HG03457 (cell line): ENCODE data around the gene PHB1.
"Not testable (repeated sequence)": the region's sequence is repeated elsewhere in the genome, so short reads cannot be mapped to it uniquely, and the experiment has no call there.

Experiments
- ATAC-seq: cut with Tn5 transposase; IDR thresholded peaks from one replicate; pipeline ENCODE4 v1.9.1; 2021; ENCODE audit warnings: moderate number of reproducible peaks; ENCODE audit not compliant: unreplicated experiment

Gene PHB1

DNA sequence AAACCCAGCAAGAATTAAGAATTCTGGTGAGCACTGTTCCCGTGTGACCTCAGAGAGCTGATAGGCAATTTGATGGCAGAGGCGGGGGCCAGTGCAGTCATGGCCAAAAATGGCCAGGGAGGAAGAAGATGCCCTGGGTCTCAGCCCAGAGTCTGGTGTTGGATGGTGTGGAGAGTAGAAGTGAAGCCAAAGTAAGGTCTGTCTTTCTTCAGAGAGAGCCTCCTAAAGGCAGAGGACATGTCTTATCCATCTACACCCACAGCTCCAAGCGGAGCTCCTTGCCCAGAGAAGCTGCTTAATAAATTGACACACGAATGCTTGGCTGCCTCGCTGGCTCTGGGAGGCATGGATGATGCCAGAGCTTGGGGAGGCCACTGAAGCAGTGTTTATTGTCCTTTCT lies 32.9 kb downstream of the PHB1 start:
- ATAC-seq = no peak

DNA sequence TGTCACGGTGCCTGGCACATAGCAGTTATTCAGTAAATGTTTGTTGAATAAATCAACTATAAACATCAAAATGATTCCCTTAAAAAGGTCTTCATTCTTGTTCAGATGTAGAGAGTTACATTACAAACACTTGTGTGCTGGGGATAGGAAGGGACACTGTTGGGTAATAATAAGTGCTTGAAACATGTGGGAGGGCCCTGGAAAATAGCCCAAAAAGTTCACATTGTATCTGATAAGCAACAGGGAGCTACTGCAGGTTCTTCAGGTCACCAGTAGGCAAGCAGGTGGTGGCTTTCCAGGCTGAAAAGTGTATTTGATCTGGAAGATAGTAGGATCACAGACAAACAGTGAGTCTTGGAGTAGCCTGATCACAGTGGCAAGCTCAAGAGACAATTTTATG lies 33.6 kb downstream of the PHB1 start:
- ATAC-seq = no peak

DNA sequence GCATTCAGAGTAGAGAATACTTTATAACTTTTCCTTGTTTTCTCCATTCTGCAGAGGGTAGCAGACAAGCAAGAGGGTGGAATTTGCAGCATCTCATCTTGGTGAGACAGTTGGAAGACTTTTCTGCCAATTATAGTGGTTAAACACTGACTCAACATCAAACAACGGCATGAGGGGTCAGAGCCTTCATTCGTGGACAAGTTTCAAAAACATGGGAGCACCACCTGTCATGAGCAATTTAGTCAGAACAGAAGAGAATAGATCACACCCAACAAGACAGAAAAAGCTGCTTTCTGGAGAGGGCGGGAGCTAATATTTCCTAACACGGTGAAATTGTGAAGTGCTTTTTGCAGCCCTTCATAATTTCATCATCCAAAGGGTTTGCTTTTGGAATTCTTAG lies 34.8 kb downstream of the PHB1 start:
- no peak for ATAC-seq

DNA sequence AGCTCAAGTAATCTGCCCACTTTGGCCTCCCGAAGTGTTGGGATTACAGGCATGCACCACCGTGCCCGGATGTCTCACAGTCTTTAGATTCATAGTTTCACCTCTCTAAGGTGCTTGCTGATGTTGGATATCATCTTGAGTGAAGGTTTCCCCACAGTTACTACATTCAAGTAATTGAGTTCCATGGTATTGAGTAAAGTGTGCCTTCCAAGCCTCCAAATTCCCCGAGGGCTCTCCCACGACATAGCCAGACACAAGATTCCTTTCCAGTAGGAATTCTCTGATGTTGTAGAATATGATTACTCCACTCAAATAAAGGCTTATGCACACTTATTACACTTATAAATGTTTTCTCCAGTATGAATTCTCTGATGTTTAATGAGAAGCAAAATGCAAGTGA lies 36.4 kb downstream of the PHB1 start:
- no peak for ATAC-seq

DNA sequence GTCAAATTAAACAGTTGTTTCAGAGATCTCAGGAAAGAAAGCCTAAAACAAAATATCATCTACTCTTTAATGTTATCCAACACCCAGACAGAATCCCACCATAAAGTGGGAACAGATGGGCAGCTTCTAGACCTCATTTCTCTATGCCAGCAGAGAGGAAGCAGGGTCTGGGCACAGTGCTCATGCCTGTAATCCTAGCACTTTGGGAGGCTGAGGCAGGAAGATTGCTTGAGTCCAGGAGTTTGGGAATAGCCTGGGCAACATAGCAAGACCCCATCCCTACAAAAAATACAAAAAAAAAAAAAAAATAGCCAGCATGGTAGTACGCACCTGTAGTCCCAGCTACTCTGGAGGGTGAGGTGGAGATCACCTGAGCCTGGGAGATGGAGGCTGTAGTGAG lies 39.1 kb downstream of the PHB1 start:
- no peak for ATAC-seq

DNA sequence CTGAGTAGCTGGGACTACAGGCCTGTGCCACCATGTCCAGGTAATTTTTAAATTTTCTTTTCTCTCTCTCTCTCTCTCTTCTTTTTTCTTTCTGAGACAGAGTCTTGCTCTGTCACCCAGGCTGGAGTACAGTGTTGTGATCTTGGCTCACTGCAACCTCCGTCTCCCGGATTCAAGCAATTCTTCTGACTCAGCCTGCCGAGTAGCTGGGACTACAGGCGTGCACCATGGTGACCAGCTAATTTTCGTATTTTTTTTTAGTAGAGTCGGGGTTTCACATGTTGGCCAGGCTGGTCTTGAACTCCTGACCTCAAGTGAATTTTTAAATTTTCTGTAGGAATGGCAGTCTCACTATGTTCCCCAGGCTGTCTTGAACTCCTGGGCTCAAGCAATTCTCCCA lies 41.6 kb downstream of the PHB1 start:
- ATAC-seq = no peak

DNA sequence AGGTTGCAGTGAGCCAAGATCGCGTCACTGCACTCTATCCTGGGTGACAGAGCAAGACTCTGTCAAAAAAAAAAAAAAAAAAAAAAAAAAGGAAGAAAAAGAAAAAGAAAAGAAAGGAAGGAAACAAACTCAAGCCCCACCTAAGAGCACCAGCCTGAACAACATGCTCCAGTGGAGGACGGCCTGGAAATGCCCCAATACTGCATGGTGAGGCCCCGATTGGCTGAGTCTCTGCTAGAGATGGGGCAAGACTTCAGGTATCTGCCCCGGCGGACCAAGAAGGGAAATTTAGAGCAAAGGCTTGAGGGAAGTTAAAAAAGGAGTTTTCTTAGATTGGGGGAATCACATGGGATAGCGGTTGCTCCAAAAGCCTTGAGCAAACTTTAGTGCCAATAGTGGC lies 42.3 kb downstream of the PHB1 start:
- no peak for ATAC-seq

DNA sequence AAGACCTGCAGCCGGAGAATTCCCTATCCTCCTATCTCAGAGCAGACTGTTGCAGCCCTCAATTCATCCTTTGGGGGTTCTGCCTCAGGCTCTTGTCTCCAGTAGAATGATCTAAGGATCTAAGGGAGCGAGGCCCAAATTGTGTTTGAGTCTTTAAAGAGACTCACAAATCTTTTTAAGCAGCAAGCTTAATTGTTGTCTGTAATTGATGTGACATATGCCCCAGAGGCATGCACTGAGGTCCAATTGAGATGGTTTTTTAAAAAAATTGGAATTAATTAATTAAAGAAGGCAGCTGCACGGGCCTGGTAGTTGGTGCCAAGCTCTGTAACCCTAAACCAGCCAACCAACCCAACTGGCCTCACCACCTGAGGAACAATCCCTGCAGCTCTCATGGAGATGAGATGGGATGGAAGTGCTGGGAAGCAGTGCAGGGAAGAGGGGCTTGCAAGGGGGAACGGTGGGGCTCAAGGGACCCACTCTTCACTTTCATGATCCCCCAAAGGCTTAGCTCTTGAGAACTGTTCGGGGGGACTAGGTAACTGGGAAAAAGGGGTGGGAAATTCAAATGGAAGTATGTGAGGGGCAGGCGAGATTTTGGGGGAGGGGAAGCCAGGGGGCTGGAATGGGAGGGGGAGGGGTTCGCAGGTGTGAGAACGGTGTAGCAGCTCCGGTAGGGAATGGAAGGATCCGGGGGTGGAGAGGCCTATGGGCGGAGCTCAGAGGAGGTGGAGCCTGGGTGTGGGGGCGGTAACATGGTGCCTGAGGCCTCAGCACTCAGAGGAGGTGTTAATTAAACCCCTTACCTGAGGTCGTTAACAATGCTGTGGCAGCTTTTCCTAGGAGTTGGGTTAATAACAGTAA lies 43.5 kb downstream of the PHB1 start:
- ATAC-seq = no peak

DNA sequence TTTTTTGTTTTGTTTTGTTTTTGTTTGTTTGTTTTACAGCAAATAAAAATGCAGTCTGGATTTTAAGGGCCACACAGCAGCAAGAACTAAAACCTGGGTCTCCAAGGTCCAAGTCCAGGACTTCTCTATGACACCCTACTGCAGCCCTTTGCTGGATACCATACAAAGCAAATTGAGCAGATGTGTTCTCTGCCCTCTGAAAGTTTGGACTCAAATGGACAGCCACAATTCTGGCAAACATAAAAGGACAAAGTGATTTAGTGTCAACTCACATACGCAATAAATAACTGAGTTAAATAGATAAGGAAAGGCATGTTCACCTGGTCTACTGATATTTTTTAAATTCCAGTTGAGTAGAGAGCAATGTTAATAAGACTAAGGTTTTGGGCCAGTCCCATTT lies 44.9 kb downstream of the PHB1 start:
- no peak for ATAC-seq

DNA sequence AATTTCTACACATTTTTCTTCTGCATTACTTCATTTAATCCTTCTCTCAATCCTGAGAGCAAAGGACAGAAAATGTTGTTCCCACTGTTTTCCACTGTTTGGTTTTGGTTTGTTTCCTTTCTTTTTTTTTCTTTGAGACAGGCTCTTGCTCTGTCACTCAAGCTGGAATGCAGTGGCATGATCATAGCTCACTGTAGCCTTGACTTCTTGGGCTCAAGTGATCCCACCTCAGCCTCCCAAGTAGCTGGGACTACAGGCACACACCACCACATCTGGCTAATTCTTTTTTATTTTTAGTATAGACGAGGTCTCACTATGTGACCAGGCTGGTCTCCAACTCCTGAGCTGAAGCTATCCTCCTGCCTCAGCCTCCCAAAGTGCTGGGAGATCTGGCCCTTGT lies 45.6 kb downstream of the PHB1 start:
- ATAC-seq = no peak

DNA sequence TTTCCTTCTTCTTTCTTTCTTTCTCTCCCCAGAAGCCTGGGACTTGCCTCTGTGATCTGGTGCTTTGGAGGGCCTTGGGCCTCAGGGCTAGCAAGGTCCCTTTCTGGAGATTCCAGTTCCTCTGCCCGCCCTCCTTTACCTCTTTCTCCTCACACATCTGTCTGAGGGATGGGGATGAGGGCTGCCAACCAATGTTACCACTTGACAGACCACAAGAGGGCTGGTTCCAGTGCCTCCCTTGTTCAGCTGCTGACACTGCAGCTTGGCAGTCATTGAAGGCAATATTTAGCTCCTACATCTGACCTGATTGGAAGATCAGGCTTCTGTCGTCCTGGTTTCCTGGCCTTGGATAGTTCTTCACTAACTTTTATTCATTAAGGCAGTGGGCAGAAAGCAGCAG lies 49.0 kb downstream of the PHB1 start:
- ATAC-seq = no peak

DNA sequence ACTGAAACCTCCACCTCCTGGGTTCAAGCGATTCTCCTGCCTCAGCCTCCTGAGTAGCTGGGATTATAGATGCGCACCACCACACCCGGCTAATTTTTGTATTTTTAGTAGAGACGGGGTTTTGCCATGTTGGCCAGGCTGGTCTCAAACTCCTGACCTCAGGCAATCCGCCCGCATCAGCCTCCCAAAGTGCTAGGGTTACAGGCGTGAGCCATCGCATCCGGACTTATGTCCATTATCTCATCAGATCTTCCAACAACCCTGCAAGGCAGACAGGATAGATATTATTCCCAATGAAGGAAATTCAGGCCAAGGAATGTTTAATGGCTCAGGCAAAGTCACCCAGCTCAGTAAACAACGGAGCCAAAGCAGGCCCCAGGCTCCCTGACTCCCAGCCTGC lies 49.6 kb downstream of the PHB1 start:
- ATAC-seq = not testable (repeated sequence)

DNA sequence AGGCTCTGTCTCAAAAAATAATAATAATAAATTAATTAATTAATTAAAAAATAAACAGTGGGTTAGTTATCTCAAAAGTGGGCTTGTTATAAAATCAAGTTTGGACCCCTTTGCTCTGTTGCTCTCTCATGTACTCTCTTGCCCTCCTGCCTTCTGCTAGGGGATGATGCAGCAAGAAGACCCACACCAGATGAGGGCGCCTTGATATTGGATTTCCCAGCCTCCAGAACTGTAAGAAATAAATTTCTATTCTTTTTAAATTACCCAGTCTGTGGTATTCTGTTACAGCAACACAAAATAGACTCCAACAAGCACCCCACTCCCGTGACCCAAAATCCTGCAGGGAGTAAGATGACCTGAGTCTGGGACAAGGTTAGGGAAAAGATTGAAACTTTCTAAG lies 50.6 kb downstream of the PHB1 start:
- ATAC-seq = no peak

DNA sequence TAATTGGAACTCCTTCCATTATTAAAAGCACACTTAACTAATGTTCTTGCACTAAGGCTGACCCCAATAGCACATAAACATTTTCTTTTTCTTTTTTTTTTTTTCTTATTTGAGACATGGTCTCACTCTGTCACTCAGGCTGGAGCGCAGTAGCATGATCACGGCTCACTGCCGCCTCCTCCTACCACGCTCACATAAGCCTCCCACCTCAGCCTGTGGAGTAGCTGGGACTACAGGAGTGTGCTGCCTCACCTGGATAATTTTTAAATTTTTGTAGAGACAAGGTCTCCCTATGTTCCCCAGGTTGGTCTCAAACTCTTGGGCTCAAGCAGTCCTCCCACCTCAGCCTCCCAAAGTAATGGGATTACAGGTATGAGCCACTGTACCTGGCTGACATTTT lies 51.4 kb downstream of the PHB1 start:
- ATAC-seq = no peak

DNA sequence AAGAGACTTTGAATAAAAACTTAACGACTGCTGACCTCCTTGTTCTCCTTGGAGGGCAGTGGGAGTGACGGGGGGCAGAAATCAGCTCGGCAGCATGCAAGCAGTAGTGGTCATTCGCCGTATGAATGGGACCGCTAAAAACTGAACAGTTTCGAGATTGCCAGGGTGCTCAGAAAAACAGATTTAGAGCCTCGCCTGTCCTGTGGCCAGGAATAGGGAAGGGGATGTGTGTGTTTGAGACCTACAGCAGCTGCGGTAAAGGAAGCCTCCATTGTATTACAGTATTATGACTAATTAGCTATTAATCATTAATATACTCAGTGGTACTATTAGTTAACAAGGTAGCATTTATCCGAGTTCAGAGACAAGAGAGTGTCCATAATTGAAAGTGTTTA lies 52.0 kb downstream of the PHB1 start:
- ATAC-seq = no peak

DNA sequence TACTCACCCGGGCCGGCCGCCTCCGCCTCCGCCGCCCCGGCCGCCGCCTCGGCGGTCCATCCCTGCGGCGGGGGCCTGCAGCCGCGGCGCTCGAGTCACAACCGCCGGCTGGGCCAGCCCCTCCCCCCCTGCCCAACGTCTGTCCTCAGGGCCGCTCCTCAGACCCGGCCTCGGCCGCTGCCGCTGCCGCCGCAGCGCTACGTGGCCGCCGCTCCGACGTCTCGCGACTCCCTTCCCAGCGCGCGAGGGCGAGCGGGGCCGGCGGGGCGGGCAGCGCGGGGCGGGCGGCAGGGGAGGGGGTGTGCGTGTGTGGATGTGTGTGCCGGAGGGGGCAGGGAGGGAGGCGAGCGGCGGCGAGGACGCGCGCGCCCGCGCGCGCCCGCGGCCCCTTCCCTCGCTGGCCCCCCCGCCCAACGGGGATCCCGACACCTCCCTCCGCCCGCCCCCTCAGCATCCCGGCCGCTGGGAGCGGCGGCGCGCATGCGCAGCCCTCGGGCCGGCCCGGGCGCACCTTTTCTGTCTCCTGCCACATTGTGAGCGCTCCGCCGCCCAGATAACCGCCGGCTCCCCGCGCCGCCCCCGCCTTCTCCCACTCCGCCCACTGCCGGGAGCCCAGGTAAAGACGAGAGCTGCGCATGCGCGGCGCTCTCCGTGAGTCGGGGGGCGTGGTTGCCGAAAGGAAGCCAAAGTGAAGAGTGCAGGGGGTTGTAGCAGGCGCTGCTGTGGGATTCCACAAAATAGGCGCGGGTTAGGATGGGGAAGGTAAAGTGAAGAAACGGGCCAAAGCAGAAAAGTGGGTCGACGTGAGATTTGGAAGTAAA lies 52.6 kb downstream of the PHB1 start, which contains the start of gene ZNF652:
ZNF652 (minus strand) TSS at position 349 of the 821 bp plus-strand sequence. CDS start 44,525 bp downstream, outside the sequence.
- peak; percentile 43 for ATAC-seq

DNA sequence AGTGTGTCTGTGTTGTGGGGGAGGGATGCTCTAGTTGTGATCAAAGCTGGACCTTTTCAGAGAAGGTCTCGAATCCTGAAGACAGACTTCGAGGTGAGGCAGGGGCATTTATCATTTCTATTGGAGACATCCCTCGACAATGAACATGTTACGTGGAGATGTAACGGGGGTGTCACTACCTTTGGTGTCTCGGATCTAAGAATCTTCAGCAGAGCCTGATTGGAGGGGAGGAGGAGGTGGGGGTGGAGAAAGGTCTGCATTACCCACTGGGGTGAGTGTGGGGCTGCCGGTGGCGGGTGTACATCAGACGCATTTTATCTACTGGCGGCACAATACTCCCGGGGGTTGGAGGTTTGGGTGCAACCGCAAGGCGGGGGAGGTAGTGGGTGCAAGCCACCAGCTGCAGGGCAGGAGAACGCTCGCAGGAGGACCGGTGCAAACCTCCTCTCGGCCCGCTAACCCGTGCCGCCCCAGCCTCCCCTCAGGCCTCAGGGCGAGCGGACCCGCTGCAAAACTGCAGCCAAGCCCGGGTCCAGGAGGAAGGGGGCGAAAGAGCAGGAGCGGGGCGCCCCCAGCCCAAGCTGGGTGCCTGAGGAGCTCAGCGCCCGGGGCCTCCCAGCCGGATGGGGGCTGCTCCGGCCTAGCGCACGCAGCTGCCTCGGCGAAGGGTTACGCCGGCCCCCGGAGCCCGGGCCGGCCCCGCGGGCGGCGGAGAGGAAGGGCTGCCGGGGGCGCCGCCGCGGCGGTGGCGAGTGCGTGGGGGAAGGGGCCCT lies 53.4 kb downstream of the PHB1 start:
- peak; percentile 8 for ATAC-seq

DNA sequence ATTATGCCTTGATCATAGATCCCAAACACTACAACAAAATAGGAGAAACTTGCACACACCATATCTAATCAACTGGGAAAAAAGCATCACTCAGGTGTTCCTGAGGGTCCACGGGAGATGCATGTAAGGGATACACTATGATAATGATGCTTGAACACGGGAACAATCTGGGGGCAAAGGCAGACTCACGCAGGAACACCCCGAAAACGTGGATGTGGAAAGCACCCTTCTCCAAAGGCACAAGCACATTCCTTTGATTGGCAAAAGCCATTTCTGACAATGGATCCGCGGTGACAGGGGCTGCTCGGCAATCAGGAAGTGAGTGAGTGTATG lies 53.9 kb downstream of the PHB1 start:
- ATAC-seq = no peak

DNA sequence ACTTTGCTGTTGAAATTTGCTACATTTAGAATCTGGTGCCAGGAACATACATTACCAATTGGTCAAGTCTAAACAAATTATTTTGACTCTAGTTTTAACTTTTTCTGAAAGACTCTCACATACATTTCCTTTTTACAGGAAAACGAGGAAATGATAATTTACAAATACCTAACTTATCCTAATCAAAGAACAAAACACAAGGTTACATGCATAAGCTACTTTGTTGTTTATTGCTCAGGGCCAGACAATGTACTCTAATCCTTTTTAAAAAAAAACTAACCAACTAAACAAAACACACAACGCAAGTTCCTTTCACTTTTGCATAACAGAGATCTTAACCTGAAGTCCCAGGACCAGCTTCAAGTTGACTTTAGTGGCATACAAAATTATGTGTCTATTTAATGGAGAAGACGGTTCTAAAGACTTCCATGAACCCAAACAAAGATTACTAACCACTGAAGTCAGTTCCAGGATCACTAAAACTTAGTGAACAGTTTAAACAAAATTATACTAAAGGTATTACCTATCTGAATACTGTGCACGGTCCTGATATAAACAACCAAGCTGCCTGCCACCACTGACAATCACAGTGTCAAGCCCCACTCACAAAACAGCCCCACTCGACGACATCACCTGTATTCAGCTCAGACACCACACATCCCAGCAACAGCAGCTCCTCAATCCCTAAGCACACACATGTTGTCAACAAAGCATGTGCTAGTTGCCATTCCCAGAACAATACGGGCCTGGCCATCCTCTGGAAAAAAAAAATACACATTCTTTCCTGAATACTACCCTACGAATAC lies 54.5 kb downstream of the PHB1 start:
- no peak for ATAC-seq

DNA sequence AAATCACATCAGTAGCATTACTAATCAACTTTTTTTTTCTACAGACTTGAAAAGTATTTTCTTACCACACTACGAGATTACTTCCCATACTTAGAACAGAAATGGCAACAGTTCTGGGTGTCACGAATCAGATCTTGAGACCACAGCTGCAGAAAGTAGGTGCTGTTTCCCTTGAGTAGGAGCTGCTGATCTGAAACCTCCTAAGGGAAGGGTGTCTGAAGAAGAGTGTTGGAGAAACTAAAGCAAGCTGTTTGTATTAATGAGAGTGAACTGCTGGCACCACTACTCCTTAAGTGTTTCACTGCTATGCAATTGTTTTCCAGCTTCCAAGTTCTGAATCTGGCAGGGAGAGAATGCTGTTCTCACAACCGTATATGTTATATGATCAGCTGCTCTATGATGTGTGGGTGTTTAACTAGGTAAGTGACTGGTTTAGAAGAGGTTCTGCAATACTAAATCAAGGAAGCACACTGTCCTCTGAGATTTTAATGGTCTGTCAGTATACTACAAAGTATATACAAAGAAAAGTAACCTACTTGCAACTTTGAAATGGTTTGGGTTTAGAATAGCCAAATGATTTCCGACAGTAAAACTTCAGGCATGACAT lies 55.9 kb downstream of the PHB1 start:
- no peak for ATAC-seq
